Stimulated activated CD4-positive, alpha-beta T cell treated with anti-CD3 and anti-CD28 coated beads, Interleukin-1b, Interleukin-23, amount 100 ng/mL, for 1 hour (primary cell): ENCODE results near the gene PARP16.
A peak's percentile ranks its signal among the peaks of the same experiment; 100 is the strongest.

Experiments used
- DNase-seq, 2 donors: peaks; one replicate each; pipeline ENCODE4 v3.0.0-alpha.2; 2020; ENCODE audit warnings: low read depth in 2 of 2

The PARP16 gene, protein sequence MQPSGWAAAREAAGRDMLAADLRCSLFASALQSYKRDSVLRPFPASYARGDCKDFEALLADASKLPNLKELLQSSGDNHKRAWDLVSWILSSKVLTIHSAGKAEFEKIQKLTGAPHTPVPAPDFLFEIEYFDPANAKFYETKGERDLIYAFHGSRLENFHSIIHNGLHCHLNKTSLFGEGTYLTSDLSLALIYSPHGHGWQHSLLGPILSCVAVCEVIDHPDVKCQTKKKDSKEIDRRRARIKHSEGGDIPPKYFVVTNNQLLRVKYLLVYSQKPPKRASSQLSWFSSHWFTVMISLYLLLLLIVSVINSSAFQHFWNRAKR

DNA sequence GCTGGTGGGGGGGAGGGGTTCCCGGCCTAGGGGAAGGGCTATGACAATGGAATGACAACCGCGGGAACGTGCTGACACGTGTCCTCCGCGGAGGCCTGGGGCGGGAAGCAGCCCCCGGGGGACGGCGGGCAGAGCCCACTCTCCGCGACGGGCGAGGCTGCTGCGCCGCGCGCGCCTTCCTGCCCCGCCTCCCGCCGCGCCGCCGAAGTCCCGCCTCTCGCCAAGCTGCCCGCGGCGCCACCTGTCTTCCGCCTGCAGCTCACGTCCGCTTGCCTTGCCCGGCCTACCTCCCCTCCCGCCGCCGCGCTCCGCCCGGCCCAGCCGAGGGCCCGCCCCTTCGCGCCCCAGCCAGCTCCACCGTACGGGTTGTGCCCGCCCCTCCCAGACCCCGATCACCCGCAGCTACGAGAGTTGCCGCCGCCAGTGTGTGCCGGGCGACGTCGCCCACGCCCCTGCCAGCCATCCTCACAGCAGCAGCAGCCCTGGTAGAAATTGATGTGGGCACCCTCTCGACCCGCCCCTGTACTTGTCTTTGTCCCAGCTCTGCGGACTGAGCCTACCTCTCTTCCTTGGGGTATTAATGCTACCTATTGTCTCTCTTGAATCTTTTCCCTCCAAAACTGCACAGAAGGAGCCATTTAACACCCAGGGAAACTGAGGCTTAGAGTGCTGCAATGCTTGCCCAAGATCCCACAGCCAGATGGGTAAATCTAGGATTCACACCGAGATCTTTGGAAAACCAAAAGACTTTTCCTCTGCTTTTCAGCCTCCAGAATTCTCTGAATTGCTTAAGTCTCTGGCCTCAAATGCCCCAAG lies at the start of gene PARP16:
Gene PARP16 (minus strand): TSS at position 180 of the 816 bp plus-strand sequence. CDS start 457 bp downstream, outside the sequence.
- DNase-seq, result peak; percentile 81 to 84

DNA sequence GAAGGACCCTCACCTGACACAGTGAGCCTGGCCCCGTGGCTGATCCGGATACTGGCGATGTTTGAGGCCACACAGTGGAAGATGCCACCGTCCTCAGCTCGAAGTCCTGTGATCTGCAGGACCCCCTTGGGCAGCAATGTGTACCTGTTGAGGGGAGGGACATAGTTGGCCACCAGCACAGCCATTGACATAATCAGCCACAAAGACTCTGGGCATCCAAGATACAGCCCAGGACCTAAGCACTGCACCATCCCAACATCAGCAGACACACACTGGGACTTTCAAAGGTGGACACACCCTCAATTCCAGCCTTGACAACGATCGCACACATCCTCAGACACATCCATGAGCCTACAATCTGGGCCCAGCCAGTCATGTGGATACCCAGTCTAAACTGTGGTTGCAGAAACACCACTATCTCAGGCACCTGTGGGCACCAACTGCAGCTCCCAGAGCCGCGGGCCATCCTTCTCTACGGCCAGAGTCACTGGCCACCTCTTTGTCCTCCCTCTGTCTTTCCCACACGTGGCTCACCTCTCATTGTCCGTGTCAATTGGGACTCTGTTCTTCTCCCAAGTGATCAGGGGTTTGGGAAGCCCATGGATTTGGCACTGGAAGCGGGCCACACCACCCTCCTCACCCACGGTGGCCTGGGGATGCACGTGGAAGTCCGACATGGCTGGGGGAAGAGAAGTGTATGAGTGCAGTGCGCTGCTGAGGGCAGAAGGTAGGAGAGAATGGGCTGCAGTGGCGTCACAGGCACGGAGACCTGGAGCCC lies 48.8 kb upstream of the PARP16 start:
- DNase-seq, result no peak

- no peak for DNase-seq
Observed at GRCh38 chr15:65334586-65335231, 48.0 kb upstream of the PARP16 start.

- DNase-seq, result no peak
Observed at GRCh38 chr15:65333856-65334255, 47.2 kb upstream of the PARP16 start.

- no peak for DNase-seq
Observed at GRCh38 chr15:65333148-65333820, 46.6 kb upstream of the PARP16 start.

DNA sequence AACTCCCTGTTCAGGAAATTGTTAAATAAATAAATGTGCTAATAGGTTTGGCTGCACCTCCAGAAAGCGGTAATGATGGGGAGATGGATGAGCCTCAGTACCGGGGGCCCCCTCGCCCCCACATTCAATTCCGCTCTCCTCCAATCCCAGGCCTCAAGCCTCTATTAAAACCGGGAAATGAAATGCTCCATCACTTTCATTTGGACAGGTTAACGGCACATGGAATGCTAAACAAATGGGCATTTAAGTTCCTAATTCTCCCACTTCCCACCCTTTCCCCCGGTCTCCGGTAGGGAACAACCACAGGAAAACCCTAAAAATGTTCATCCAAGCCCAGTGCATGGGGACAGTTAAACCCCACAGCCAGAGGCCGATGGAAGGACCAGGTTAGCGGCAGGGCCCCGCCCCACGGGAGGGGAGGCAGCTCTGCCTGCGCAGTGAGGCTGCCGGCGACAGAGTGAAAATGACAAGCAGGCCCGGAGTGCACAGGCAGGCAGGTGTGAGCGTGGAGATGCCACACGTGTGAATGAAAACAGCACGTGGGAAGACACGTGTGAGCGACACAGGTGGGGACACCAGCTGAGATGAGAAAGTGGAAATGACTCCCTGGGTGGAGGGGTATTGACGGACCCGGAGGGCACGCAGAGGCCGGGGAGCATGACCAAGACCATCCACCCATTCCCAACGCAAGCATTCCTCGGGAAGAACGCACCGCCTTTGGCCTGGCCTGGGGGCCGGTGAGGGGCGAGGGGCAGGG lies 45.9 kb upstream of the PARP16 start:
- DNase-seq, result no peak

GRCh38 chr15:65331811-65332210 lies 45.1 kb upstream of the PARP16 start:
- no peak for DNase-seq

DNA sequence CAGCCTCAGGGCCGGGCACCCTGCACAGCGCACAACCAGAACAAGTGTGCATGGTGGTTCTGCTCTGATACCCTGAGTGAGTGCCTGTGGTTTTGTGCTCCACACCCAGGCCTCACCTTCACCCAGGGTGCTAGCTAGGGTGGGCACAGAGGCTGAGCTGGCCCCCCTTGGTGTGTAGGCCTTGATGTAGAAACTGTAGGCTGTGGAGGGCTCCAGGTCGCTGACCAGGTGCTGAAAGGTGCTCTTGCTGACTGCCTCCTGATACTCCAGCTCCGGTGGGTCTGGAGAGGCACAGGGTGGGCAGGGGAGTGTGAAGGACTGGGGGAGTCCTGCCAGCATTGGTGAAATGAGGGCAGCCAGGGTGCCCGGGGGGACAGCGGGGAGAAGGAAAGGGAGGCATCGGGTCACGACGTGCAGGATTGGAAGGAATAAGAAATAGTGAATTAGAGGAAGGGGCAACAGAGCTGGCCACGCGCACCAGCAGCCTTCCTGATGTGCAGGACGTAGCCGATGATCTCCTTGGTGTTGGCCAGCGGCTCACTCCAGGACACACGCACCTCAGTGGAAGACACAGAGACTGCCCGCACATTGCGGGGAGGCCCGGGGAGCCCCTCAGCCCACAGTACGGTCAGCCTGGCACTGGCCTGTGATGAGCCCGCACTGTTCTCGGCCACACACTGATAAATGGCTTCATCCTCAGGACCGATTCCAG lies 44.4 kb upstream of the PARP16 start:
- DNase-seq, result no peak

DNA sequence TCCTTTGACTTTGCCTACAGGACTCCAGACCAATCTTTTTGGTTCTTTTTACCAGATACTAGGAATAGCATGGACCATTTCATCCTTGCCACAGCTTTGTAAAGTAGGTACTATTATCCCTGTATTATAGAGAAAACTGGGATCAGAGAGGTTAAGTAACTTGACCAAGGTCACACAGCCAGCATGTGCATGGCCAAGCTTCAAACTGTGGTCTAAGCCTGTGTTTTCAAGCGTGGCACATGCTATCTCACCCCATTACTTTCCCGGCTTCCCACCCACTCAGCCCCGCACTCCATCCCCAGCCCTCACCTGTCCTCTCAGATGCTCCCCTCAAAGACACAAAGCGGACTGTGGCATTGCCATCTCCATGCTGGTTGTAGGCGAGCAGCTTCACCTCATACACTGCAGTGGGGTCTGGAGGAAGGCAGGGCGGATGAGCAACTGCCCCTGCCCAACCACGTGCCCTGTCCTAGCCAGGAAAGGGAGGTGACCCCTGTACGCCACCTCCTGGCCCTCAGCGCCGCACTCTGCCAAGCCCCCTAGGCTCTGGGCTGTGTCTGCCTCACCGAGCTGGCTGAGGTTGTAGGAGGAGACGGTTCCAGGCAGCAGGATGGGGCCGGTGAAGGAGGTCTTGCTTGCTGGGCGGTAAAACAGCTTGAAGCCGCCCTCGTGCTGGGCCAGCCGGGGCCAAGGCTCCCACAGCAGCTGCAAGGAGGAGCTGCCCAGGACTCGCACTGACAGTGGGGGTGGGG lies 43.5 kb upstream of the PARP16 start:
- no peak for DNase-seq

DNA sequence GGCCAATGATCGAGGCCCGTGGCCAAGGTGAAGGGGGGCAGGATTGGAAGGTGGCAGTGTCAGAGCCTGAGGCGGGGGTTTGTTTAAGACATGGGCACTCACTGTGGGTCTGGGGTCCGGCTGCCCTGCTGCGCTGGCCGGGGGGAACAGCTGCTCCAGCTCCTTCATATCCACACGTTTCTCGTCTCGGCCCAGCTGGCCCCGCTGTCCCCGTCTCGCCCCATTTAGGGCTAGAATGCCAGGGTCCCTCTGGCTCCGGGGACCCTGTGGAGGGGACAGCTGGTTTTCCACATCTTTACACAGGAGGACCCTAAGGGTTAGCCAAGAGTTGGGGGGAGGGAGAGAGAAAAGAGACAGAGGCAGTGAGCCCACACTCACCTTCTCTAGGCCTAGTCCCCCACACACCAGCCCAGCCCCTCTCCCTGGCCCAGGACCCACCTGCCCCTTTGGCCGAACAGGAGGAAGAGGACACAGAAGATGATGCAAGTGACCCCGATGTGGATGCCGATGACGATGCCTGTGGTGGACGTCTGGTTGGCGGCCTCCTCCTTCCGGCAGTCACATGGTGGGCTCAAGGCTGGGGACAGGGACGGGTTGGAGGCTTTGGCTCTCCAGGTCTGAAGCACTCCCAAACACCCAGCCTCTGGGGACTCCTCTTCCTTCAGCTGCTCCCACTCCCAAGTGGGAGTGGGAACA lies 42.8 kb upstream of the PARP16 start:
- no peak for DNase-seq

DNA sequence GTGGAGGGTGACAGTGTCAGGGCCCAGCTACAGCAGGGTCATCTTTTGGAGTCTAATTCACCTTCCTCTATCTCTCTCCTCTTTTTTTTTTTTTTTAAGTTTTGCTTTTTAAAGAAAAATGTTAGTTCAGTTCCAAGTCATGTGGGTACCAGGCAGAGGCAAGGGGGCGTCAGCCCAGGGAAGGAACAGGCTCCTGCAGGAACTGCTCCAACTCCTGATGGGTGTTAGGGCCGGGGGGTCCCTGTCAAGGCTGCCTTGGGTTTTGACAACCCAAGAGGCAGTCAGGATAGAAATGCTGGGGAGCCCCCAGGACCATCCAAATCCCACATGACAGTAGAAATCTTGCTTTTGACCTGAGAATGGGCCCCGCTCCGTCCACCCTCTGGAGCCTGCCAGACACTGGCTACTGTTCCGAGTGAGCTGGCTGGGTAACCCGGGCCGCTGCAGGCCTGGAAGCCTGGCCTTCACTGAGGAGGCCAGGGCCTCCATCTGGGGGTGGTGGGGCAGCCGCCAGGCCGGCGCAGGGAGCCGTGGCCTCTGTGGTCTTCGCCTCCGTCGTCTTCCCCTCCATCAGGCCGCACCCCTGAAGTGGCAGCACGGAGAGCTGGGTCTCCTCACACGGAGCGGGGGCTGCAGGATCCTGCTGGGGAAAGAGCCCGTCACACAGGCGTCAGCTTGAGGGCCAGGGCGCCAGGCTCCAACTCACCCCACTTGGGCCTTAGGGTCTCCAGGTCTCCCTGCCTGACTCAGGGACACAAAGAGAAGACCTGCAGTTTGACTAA lies 42.0 kb upstream of the PARP16 start:
- no peak for DNase-seq

DNA sequence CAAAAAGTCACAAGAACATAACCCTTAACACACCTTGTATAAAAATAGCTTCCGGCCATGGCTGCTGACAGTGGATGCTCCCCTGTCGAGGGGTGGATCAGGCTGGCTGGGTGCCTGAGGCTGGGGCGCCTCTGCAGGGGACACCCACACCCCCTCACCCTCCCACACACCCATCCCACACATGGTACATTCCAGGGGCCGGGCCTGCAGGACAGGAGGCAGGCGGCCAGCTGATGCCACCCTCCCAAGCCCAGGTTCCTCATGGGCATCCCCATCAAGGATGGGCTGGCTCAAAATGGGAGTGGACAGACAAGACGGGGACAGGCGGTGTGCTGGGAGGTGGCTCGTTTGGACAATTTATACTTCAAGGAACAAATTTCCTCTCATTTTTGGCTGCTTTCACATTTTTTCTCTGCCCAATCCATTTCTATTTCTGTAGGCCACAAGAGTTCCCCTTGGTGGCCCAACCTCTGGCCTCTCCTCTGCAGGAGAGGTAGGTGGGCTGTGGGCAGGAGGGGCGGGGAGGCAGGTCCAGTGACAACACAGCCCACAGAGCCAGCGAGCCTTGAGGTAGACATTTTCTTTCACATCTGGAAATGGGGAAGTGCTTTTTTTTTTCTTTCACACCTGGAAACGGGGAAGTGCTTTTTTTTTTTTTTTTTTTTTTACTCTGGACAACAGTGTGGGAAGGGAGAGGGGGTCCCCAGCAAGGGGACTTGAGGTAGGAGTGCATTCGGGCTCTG lies 41.1 kb upstream of the PARP16 start:
- DNase-seq, result no peak

DNA sequence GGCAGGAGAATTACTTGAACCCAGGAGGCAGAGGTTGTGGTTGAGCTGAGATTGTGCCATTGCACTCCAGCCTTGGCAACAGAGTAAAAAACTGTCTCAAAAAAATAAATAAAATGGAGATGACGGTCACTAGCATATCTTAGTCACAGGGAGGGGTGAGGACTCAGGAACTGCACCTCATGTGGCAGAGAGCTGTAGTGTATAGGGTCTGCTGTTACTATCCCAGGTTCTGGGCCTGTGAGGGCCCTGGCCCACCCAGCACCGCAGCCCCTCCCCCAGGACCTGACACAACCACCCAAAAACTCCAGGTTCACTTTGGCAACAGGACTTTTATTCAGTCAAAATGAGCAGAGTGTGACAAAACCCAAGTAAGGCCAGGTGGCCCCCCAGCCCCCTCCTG lies 40.1 kb upstream of the PARP16 start:
- DNase-seq, result no peak

GRCh38 chr15:65326117-65326526 lies 39.4 kb upstream of the PARP16 start:
- DNase-seq, result no peak

- no peak for DNase-seq
Observed at GRCh38 chr15:65323071-65323511, 36.4 kb upstream of the PARP16 start.

DNA sequence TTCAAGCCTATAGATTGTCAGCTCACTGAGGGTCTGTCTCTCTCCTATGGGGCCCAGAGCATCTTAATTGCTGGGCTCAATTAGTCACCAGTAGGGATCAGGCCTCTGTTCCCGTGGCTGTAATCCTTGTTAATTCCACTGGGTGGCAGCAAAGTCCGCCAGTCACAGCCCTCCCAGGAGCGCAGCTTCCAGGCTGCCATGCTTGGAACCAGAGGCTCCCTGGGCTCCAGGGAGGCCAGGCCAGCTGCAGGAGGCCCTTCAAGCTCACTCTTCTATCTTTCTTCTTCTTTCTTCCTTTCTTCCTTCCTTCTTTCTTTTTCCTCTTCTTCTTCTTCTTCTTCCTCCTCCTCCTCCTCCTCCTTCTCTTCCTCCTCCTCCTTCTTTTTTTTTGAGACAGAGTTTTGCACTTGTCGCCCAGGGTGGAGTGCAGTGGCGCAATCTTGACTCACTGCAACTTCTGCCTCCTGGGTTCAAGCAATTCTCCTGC lies 32.2 kb upstream of the PARP16 start:
- DNase-seq, result peak; percentile 39 to 56
